Measurements from ENCODE around the gene PAPPA2.

Gene PAPPA2

GRCh38 chr1:176773038-176773437, 310.1 kb downstream of the PAPPA2 start:
- no peak for DNase-seq

GRCh38 chr1:176774224-176774623, 311.2 kb downstream of the PAPPA2 start:
- DNase-seq: no peak

DNA sequence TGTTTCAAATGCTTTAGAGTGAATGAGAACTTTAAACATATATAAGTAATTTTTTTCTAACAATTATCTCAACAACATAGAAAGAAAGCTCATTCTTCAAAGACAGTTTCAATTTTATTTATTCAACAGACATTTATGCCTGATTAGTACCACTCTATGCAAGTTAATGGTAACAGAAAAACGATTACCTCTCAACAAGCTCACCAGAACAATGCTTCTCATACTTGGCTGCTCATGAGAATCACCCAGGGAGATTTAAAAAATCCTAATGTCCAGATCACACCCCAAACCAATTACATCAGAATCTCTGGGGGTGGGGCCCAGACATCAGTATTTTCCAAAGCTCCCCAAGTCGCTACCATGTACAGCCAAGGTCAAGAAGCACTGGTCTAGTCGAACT, 312.4 kb downstream of the PAPPA2 start:
- DNase-seq: no peak

DNA sequence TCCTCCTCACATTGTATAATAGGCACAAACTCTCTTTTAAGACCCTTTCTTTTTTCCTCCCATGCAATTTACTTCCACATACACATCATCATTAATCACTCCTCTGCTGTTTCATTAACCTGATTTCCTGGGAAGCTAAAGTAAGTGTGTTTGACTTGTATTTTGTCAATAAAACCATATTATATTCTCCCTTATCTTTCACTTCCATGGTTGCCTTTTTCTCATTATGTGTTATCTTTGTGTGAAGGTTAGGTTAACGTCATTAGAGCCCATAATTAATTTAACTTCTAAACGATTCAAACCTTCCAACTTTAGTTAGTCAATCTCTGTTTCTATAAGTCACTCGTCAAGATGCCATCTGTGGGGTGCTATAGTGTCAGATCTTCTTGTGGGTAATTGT, 313.0 kb downstream of the PAPPA2 start:
- no peak for DNase-seq

GRCh38 chr1:176778056-176778455, 315.1 kb downstream of the PAPPA2 start:
- no peak for DNase-seq

- no peak for DNase-seq
Observed at GRCh38 chr1:176779992-176780328, 317.0 kb downstream of the PAPPA2 start.

GRCh38 chr1:176783309-176783708, 320.3 kb downstream of the PAPPA2 start:
- DNase-seq: no peak

DNA sequence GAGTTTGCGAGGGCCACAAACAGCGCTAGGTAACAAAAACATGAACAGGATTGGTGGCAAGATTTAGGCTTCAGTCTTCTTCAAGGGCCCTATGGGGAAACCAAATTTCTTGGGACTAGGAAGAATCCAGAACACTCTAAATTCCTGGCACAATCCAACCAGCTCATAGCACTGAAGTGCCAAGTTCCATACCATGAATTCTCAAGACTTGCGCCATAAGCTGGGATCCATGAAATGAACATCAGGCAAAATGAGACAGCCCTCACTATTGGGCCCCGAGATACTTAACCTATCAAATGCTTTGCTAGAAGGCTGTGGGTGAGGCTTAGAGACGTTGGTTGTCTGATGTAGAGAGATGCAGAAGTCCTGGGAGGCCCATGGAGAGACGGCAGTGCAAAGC, 322.1 kb downstream of the PAPPA2 start:
- DNase-seq: no peak

- no peak for DNase-seq
Observed at GRCh38 chr1:176785791-176786190, 322.8 kb downstream of the PAPPA2 start.

DNA sequence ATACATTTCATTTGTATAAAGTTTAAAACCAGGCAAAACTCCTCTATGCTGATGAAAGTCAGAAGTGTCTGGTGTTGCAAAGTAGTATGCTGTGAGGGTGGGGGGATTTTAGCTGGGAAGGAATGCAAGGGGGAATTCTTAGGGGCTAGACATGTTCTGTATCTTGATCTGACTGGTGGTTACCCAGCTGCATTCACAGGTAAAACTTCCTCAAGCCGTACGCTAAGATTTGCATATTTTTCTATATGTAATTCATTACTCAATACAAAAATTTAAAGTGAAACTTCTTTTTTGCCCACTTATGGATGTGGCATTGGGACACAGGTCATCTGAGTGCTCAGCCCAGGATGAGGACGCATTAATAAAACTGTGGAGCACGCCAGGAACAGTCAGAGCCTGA, 323.3 kb downstream of the PAPPA2 start:
- DNase-seq: no peak

GRCh38 chr1:176789571-176790090, 326.7 kb downstream of the PAPPA2 start:
- DNase-seq: peak; percentile 90

DNA sequence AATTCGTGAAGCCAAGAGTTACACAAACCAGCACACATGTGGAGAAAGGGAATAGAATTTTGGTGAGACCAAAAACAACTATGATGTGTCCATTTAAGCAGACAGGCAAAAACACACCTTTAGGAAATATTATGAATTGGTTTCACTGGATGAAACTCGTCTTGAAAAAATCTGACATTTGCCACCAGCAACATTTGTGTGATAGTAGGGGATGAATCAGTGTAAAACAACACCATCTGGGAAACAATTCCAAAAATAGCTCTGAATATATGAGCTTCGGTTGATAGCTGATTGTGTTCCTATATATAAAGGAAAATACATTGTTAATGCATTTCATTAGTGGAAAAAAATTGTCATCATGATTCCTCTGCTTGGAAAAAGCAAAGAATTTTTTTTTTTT, 327.8 kb downstream of the PAPPA2 start:
- DNase-seq: no peak

- DNase-seq: peak; percentile 37
Observed at GRCh38 chr1:176791906-176792305, 328.9 kb downstream of the PAPPA2 start.

- DNase-seq: no peak
Observed at GRCh38 chr1:176794897-176795508, 332.0 kb downstream of the PAPPA2 start.

- DNase-seq: no peak
Observed at GRCh38 chr1:176795929-176796328, 333.0 kb downstream of the PAPPA2 start.

GRCh38 chr1:176796583-176796982, 333.6 kb downstream of the PAPPA2 start:
- DNase-seq: no peak

GRCh38 chr1:176799327-176799726, 336.4 kb downstream of the PAPPA2 start:
- no peak for DNase-seq

GRCh38 chr1:176800978-176801513, 338.1 kb downstream of the PAPPA2 start:
- no peak for DNase-seq

DNA sequence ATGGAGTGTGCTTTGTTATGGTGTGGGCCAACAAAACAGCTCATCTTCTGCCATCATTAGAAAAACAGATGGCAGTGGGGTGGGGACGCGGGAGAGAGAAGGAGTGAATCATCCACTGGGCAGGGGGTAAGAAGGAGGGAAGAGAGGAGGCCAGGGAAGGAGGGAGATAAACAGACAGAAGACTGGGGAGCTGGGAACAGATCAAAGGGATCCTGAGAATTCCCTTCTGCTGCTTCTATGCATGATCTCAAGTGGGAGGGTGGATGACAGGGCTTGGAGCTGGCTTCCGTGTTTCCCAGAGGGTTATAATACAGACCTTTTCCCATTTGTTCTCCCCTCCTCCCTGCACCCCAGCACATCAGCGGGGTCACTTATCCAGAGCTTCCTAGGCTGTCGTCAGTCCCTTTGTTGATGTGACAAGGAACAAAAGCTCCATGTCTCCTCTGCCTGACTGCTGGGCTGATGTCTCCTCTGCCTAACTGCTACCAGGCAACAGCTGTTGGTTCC, 338.6 kb downstream of the PAPPA2 start:
- peak; percentile 28 for DNase-seq

DNA sequence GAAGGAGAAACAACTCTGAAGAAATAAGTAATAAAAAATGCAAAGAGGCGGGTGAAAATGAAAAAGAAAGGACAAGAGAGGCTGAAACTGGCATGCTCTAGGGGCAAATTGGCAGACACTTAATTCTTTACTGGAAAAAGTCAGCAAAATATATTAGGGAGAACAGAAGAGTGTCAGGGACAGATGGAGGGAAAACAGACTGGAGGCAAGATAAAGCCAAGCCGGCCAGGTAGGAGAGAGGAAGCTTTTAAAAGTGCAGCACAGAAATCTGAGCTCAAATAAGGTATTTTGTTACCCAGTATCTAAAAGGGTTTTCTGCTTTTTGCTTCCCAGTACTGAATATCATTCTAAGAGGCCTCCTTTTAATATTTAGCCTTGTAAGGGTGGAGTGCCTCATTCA, 339.3 kb downstream of the PAPPA2 start:
- DNase-seq: no peak

- no peak for DNase-seq
Observed at GRCh38 chr1:176803042-176803441, 340.1 kb downstream of the PAPPA2 start.

- DNase-seq: no peak
Observed at GRCh38 chr1:176803596-176803995, 340.6 kb downstream of the PAPPA2 start.

DNA sequence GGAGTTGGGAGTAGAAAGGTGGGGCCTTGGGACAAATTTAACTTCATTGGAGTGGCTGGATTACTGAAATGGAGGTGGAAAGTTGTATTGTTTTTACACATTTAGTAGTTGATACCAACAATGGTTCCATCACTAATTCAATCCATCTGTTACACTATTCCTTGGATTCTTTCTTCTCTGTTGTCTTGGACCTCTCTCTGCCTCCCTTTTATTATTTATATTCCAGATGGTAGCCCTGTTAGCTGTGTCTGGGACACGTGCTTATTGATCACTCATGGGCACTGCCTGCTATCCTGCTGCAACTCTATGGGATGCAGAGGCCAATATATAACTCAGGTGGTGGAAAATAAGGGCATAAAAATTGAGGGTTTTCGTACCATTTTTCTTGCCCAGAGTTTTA, 346.3 kb downstream of the PAPPA2 start:
- DNase-seq: no peak

- DNase-seq: no peak
Observed at GRCh38 chr1:176811511-176812288, 348.7 kb downstream of the PAPPA2 start.
